ENCODE results near the gene SPTAN1.

DNA sequence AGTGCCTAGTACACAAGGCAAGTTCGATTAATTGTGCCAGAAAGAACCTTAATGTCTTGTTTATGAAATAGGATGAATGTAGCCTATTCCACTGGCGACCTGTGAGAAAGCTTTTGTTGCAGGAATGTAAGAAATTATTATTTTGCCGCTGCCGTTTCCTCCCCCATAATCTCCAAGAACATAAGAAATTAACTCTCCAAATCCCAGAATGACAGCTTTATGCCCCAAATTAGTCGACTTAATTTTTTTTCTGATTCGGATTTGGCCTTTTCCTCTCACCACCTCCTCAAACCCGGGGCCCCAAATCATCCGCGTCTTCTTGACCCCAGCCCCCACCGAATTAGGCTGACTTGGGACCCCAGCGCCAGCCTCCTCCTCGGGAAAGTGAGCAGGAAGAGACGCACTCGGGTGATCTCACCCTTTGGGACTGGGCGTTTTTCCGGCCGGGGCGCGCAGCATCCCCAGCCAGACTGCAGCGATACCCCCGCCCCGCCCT, 682 bp upstream of the SPTAN1 start:
- TF ChIP-seq ARNT (IDR thresholded peaks at IDR 0.05): no peak
- TF ChIP-seq LEF1 (IDR thresholded peaks at IDR 0.05; ENCODE audit: borderline replicate concordance): no peak
- no peak for TF ChIP-seq FOXK2 (IDR thresholded peaks at IDR 0.05)
- TF ChIP-seq, protein P1, sequence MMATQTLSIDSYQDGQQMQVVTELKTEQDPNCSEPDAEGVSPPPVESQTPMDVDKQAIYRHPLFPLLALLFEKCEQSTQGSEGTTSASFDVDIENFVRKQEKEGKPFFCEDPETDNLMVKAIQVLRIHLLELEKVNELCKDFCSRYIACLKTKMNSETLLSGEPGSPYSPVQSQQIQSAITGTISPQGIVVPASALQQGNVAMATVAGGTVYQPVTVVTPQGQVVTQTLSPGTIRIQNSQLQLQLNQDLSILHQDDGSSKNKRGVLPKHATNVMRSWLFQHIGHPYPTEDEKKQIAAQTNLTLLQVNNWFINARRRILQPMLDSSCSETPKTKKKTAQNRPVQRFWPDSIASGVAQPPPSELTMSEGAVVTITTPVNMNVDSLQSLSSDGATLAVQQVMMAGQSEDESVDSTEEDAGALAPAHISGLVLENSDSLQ (IDR thresholded peaks at IDR 0.05): no peak
- no peak for TF ChIP-seq BHLHE40 (IDR thresholded peaks at IDR 0.05; ENCODE audit: borderline replicate concordance)
- TF ChIP-seq SP1 (IDR thresholded peaks at IDR 0.05): no peak
- no peak for TF ChIP-seq ZNF384 (IDR thresholded peaks at IDR 0.05)
- TF ChIP-seq FOXM1 (IDR thresholded peaks at IDR 0.05; ENCODE audit: borderline replicate concordance): no peak
- no peak for TF ChIP-seq SUZ12 (IDR thresholded peaks at IDR 0.05)
- TF ChIP-seq NFRKB (IDR thresholded peaks at IDR 0.05): no peak
- TF ChIP-seq TARDBP (IDR thresholded peaks at IDR 0.05): no peak
- no peak for TF ChIP-seq CTBP1 (IDR thresholded peaks at IDR 0.05; ENCODE audit: borderline replicate concordance)
